GM12878 (cell line): ENCODE results near the gene ANO1.

Experiments
- BHLHE40 ChIP-seq, 2 experiments: fragments of 450-650 bp in 1 of 2; IDR thresholded peaks; 2 replicates each; pipeline ENCODE4 v1.6.1; 2011 to 2017; ENCODE audit warnings: low read depth in 2 of 2, borderline replicate concordance in 1 of 2, improper control_type of control experiment in 1 of 2, low read length in 1 of 2, mild to moderate bottlenecking in 1 of 2
- BMI1 ChIP-seq: fragments of 450-650 bp; IDR thresholded peaks from 2 replicates; pipeline ENCODE4 v1.6.1; 2016; ENCODE audit warnings: mild to moderate bottlenecking, moderate library complexity, borderline replicate concordance
- E4F1 ChIP-seq: fragments of 450-650 bp; IDR thresholded peaks from 2 replicates; pipeline ENCODE4 v1.6.1; 2018; ENCODE audit warnings: borderline replicate concordance, mild to moderate bottlenecking; ENCODE audit not compliant: partially characterized antibody
- JUNB ChIP-seq: IDR thresholded peaks from 2 replicates; pipeline ENCODE4 v1.6.1; 2016; ENCODE audit warnings: antibody characterized with exemption, mild to moderate bottlenecking
- MAX ChIP-seq: IDR thresholded peaks from 2 replicates; pipeline ENCODE4 v1.6.1; 2012; ENCODE audit warnings: low read depth, low read length, improper control_type of control experiment
- POLR2A ChIP-seq: IDR thresholded peaks from 2 replicates; pipeline ENCODE4 v1.6.1; 2011; ENCODE audit warnings: low read depth, mild to moderate bottlenecking, low read length
- SRF ChIP-seq, 2 experiments: IDR thresholded peaks; 2 replicates each; pipeline ENCODE4 v1.6.1; 2011; ENCODE audit warnings: low read depth in 2 of 2, low read length in 2 of 2, mild to moderate bottlenecking in 1 of 2, moderate library complexity in 1 of 2
- TCF12 ChIP-seq: IDR thresholded peaks from 2 replicates; pipeline ENCODE4 v1.6.1; 2011; ENCODE audit warnings: low read depth, mild to moderate bottlenecking, low read length
- ZNF274 ChIP-seq: IDR thresholded peaks from one replicate; pipeline ENCODE4 v1.8.0; 2011; ENCODE audit not compliant: insufficient read length, insufficient read depth
- TF ChIP-seq, protein P1 (sequence below), 3 experiments: IDR thresholded peaks in 2 of 3; conservative IDR thresholded peaks in 1 of 3; 2 replicates each; pipeline ENCODE4 v1.5.1; 2011; ENCODE audit warnings: low read depth in 3 of 3, low read length in 3 of 3, mild to moderate bottlenecking in 3 of 3, control low read depth in 2 of 3, moderate library complexity in 2 of 3, inconsistent platforms in 1 of 3, mixed read lengths in 1 of 3; ENCODE audit not compliant: control insufficient read depth in 2 of 3, insufficient read depth in 1 of 3; ENCODE audit errors: extremely low read depth in 1 of 3
- TF ChIP-seq, protein P2 (sequence below): IDR thresholded peaks from 2 replicates; pipeline ENCODE4 v1.6.1; 2012; ENCODE audit warnings: low read depth, low read length, improper control_type of control experiment

DNA sequence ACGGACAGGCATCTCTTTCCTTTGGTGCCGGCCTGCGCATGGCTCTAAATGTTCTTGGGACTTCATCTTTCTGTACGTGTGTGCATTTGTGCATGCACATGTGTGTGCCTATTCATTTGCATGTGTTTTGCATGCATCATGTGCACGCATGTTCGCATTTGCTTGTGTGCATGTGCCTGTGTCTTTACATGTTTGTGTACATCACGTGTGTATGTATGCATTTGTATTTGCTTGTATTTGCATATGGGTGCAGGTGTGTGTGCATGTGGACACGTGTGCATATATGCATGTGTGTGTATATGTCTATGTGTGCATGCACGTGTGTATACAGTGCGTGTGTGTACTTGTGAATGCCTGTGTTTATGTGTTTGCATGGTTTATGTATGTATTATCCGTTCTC is 111.5 kb downstream of the ANO1 start:
- TF ChIP-seq, protein P1, sequence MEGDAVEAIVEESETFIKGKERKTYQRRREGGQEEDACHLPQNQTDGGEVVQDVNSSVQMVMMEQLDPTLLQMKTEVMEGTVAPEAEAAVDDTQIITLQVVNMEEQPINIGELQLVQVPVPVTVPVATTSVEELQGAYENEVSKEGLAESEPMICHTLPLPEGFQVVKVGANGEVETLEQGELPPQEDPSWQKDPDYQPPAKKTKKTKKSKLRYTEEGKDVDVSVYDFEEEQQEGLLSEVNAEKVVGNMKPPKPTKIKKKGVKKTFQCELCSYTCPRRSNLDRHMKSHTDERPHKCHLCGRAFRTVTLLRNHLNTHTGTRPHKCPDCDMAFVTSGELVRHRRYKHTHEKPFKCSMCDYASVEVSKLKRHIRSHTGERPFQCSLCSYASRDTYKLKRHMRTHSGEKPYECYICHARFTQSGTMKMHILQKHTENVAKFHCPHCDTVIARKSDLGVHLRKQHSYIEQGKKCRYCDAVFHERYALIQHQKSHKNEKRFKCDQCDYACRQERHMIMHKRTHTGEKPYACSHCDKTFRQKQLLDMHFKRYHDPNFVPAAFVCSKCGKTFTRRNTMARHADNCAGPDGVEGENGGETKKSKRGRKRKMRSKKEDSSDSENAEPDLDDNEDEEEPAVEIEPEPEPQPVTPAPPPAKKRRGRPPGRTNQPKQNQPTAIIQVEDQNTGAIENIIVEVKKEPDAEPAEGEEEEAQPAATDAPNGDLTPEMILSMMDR (IDR thresholded peaks at IDR 0.05 in 2 of 3, conservative IDR thresholded peaks at IDR 0.05 in 1 of 3; ENCODE audit: control insufficient read depth in 2 of 3, extremely low read depth in 1 of 3, insufficient read depth in 1 of 3, low read depth in 3 of 3, low read length in 3 of 3), result no peak
- TF ChIP-seq MAX, result no peak
- TF ChIP-seq SRF (IDR thresholded peaks at IDR 0.05; ENCODE audit: low read depth in 2 of 2, low read length in 2 of 2), result no peak
- no peak for TF ChIP-seq E4F1
- TF ChIP-seq BHLHE40 (IDR thresholded peaks at IDR 0.05; ENCODE audit: borderline replicate concordance in 1 of 2, low read depth in 2 of 2, low read length in 1 of 2), result no peak
- TF ChIP-seq TCF12, result no peak
- TF ChIP-seq, protein P2, sequence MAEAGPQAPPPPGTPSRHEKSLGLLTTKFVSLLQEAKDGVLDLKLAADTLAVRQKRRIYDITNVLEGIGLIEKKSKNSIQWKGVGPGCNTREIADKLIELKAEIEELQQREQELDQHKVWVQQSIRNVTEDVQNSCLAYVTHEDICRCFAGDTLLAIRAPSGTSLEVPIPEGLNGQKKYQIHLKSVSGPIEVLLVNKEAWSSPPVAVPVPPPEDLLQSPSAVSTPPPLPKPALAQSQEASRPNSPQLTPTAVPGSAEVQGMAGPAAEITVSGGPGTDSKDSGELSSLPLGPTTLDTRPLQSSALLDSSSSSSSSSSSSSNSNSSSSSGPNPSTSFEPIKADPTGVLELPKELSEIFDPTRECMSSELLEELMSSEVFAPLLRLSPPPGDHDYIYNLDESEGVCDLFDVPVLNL, result no peak
- TF ChIP-seq JUNB, result no peak
- TF ChIP-seq ZNF274, result no peak
- TF ChIP-seq POLR2A, result no peak
- no peak for TF ChIP-seq BMI1
